ENCODE data around the gene INSR. TPM values are rescaled to one million over a fixed set of nuclear protein-coding genes. Genes with fewer than 3 reads are reported as not detected.
A peak's percentile ranks its signal among the peaks of the same experiment; 100 is the strongest.

The INSR gene
- total and polyA plus RNA-seq, 2 experiments from 2014 or later: 19.2 to 52.1 TPM

DNA sequence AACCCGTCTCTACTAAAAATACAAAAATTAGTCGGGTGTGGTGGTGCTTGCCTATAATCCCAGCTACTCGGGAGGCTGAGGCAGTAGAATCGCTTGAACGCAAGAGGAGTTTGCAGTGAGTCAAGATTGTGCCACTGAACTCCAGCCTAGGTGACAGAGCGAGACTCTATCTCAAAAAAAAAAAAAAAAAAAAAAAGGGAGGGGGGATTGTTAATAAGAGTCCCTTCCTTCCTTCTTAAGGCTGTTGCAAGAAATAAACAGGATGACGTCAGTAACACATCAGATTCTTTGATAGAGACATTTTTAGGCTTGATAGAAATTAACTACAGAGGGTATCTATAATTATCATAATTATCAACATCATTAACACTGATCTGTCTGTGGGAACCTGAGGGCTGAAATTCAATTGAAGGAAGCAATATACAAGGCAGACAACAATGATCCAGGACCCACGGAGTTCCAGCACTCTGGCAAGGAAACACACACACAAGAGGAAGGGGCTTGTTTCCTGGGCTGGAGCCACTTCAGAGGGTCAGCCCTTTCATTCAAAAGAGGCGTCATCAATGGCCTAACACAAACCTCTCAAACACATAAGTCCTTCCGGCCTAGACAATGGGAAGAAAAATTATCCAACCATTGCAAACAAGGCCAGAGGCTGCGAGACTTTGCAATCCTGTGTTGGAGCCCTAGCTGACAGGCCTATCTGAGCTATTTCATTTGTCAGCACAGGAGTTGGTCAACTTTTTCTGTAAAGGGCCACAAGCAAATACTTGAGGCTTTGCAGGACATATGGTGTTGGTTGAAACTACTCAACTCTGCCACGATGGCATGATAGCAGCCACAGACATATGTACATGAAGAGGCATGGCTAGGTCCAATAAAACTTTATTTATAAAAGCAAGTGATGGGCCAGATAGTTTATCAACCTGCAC lies 105.2 kb downstream of the INSR start:
- H3K4me1 ChIP-seq (ENCODE audit: insufficient read depth): no peaks in the 10 kb centered on the region
- H3K4me2 ChIP-seq: no peak overlapping the region
- Mint-ChIP-seq H3K9me3 (no peaks in the 10 kb centered on the region), H3K27ac (no peak overlapping the region), H3K27me3 (ENCODE audit: insufficient read depth, low read depth, poor library complexity) (peaks cover 6% of the 10 kb centered on the region), H3K4me3 (no peak overlapping the region), H3K4me1 (no peaks in the 10 kb centered on the region), H3K36me3 (ENCODE audit: low read depth) (no peaks in the 10 kb centered on the region; the same call in 1 of the 3 replicates)
- H4K20me1 ChIP-seq (replicated peaks; ENCODE audit: insufficient read depth): no peaks in the 10 kb centered on the region
- H3K36me3 ChIP-seq (ENCODE audit: insufficient read depth): no peaks in the 10 kb centered on the region
- ATAC-seq (no peak), DNase-seq (ENCODE audit: low spot score) (no peak)
- TF ChIP-seq, protein P1, sequence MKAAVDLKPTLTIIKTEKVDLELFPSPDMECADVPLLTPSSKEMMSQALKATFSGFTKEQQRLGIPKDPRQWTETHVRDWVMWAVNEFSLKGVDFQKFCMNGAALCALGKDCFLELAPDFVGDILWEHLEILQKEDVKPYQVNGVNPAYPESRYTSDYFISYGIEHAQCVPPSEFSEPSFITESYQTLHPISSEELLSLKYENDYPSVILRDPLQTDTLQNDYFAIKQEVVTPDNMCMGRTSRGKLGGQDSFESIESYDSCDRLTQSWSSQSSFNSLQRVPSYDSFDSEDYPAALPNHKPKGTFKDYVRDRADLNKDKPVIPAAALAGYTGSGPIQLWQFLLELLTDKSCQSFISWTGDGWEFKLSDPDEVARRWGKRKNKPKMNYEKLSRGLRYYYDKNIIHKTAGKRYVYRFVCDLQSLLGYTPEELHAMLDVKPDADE (IDR thresholded peaks at IDR 0.05): no peak
- TF ChIP-seq EZH2phosphoT487 (IDR thresholded peaks at IDR 0.05; ENCODE audit: unreplicated experiment) (no peak), EZH2 (IDR thresholded peaks at IDR 0.05; ENCODE audit: low read depth, unreplicated experiment) (no peak), POLR2AphosphoS5 (IDR thresholded peaks at IDR 0.05; ENCODE audit: low read depth) (no peak), JUNB (IDR thresholded peaks at IDR 0.05; ENCODE audit: unreplicated experiment) (no peak)
- TF ChIP-seq, protein P2, sequence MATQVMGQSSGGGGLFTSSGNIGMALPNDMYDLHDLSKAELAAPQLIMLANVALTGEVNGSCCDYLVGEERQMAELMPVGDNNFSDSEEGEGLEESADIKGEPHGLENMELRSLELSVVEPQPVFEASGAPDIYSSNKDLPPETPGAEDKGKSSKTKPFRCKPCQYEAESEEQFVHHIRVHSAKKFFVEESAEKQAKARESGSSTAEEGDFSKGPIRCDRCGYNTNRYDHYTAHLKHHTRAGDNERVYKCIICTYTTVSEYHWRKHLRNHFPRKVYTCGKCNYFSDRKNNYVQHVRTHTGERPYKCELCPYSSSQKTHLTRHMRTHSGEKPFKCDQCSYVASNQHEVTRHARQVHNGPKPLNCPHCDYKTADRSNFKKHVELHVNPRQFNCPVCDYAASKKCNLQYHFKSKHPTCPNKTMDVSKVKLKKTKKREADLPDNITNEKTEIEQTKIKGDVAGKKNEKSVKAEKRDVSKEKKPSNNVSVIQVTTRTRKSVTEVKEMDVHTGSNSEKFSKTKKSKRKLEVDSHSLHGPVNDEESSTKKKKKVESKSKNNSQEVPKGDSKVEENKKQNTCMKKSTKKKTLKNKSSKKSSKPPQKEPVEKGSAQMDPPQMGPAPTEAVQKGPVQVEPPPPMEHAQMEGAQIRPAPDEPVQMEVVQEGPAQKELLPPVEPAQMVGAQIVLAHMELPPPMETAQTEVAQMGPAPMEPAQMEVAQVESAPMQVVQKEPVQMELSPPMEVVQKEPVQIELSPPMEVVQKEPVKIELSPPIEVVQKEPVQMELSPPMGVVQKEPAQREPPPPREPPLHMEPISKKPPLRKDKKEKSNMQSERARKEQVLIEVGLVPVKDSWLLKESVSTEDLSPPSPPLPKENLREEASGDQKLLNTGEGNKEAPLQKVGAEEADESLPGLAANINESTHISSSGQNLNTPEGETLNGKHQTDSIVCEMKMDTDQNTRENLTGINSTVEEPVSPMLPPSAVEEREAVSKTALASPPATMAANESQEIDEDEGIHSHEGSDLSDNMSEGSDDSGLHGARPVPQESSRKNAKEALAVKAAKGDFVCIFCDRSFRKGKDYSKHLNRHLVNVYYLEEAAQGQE (IDR thresholded peaks at IDR 0.05; ENCODE audit: unreplicated experiment): no peak
- TF ChIP-seq, protein P3, sequence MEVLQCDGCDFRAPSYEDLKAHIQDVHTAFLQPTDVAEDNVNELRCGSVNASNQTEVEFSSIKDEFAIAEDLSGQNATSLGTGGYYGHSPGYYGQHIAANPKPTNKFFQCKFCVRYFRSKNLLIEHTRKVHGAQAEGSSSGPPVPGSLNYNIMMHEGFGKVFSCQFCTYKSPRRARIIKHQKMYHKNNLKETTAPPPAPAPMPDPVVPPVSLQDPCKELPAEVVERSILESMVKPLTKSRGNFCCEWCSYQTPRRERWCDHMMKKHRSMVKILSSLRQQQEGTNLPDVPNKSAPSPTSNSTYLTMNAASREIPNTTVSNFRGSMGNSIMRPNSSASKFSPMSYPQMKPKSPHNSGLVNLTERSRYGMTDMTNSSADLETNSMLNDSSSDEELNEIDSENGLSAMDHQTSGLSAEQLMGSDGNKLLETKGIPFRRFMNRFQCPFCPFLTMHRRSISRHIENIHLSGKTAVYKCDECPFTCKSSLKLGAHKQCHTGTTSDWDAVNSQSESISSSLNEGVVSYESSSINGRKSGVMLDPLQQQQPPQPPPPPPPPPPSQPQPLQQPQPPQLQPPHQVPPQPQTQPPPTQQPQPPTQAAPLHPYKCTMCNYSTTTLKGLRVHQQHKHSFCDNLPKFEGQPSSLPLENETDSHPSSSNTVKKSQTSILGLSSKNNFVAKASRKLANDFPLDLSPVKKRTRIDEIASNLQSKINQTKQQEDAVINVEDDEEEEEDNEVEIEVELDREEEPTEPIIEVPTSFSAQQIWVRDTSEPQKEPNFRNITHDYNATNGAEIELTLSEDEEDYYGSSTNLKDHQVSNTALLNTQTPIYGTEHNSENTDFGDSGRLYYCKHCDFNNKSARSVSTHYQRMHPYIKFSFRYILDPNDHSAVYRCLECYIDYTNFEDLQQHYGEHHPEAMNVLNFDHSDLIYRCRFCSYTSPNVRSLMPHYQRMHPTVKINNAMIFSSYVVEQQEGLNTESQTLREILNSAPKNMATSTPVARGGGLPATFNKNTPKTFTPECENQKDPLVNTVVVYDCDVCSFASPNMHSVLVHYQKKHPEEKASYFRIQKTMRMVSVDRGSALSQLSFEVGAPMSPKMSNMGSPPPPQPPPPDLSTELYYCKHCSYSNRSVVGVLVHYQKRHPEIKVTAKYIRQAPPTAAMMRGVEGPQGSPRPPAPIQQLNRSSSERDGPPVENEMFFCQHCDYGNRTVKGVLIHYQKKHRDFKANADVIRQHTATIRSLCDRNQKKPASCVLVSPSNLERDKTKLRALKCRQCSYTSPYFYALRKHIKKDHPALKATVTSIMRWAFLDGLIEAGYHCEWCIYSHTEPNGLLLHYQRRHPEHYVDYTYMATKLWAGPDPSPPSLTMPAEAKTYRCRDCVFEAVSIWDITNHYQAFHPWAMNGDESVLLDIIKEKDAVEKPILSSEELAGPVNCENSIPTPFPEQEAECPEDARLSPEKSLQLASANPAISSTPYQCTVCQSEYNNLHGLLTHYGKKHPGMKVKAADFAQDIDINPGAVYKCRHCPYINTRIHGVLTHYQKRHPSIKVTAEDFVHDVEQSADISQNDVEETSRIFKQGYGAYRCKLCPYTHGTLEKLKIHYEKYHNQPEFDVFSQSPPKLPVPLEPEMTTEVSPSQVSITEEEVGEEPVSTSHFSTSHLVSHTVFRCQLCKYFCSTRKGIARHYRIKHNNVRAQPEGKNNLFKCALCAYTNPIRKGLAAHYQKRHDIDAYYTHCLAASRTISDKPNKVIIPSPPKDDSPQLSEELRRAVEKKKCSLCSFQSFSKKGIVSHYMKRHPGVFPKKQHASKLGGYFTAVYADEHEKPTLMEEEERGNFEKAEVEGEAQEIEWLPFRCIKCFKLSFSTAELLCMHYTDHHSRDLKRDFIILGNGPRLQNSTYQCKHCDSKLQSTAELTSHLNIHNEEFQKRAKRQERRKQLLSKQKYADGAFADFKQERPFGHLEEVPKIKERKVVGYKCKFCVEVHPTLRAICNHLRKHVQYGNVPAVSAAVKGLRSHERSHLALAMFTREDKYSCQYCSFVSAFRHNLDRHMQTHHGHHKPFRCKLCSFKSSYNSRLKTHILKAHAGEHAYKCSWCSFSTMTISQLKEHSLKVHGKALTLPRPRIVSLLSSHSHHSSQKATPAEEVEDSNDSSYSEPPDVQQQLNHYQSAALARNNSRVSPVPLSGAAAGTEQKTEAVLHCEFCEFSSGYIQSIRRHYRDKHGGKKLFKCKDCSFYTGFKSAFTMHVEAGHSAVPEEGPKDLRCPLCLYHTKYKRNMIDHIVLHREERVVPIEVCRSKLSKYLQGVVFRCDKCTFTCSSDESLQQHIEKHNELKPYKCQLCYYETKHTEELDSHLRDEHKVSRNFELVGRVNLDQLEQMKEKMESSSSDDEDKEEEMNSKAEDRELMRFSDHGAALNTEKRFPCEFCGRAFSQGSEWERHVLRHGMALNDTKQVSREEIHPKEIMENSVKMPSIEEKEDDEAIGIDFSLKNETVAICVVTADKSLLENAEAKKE (CRISPR knock-in tag; IDR thresholded peaks at IDR 0.05): no peak
- no peak overlapping the region for H3K4me3 ChIP-seq
- no peaks in the 10 kb centered on the region for H3K9me2 ChIP-seq (ENCODE audit: insufficient read depth)
- H2AFZ ChIP-seq: no peak overlapping the region
- H3K27me3 ChIP-seq (ENCODE audit: insufficient read depth): no peaks in the 10 kb centered on the region
- no peaks in the 10 kb centered on the region for H3K79me2 ChIP-seq (replicated peaks; ENCODE audit: insufficient read depth)
- 0 out of 2 replicates have a peak overlapping the region, but pooled peaks have one; percentile 32 for H3K27ac ChIP-seq (ENCODE audit: low read depth)
- H3F3A ChIP-seq (replicated peaks; ENCODE audit: low read depth): no peaks in the 10 kb centered on the region
